K562 (cell line): ENCODE measurements around the gene ANKS1A. TPM values are rescaled to one million over a fixed set of nuclear protein-coding genes. Genes with fewer than 3 reads are reported as not detected.

ENCODE experiments used
- ATAC-seq: fragments of 200-7000 bp; cut with Tn5 transposase; 3 replicates; pipeline ENCODE4 v1.9.1; 2020; ENCODE audit warnings: moderate library complexity
- BruUV-seq: library from RNA; stranded (reverse); fragments of 400-500 nt; replicated peaks from 2 replicates; lab custom pipeline; 2021; lab: Mats Ljungman, UMichigan
- CTCF ChIA-PET: fragments of 300-600 bp; formaldehyde crosslinking; extraction: SDS; loops from one replicate; lab custom pipeline; 2021; ENCODE audit warnings: low intra/inter-chr PET ratio; lab: Yijun Ruan, JAX
- POLR2A ChIA-PET: fragments of 300-600, 350-650 bp; sonication (Branson Sonifier 250); formaldehyde crosslinking; extraction: SDS; loops from one replicate; lab custom pipeline; 2021; ENCODE audit warnings: antibody characterized with exemption, inconsistent platforms; lab: Yijun Ruan, JAX
- DNase-seq, 4 experiments: peaks; one replicate each; pipeline versions ENCODE4 v3.0.0 to v3.0.0-alpha.2; 2011 to 2018; ENCODE audit warnings: low spot score in 3 of 4, mixed read lengths in 3 of 4; ENCODE audit errors: extremely low read depth in 1 of 4
- FAIRE-seq: peaks from 2 replicates; lab custom pipeline; 2011; peaks lifted over from hg19 to GRCh38; lab: Jason Lieb, UNC
- H2AFZ ChIP-seq: 2 replicates; pipeline ENCODE4 v1.6.0; 2011; ENCODE audit warnings: low read depth, low read length, control low read depth, inconsistent platforms
- H3K27ac ChIP-seq: fragments of 200-600 bp; 3 replicates; pipeline ENCODE4 v1.8.0; 2011; ENCODE audit warnings: low read depth, mild to moderate bottlenecking, control low read depth, inconsistent platforms, low read length, moderate library complexity, mixed read lengths; ENCODE audit errors: extremely low read depth
- H3K27me3 ChIP-seq, 2 experiments: fragments of 300-600 bp in 1 of 2; 2 replicates in 1 of 2; 3 replicates in 1 of 2; pipeline versions ENCODE4 v1.6.0 to v1.8.0; 2011; ENCODE audit warnings: inconsistent platforms in 2 of 2, low read length in 2 of 2, mild to moderate bottlenecking in 1 of 2, mixed read lengths in 1 of 2, moderate library complexity in 1 of 2; ENCODE audit not compliant: control insufficient read depth in 2 of 2, insufficient read depth in 2 of 2
- H3K36me3 ChIP-seq: fragments of 300-600 bp; 3 replicates; pipeline ENCODE4 v1.8.0; 2011; ENCODE audit warnings: mild to moderate bottlenecking, low read length, inconsistent platforms; ENCODE audit not compliant: control insufficient read depth, insufficient read depth
- H3K4me1 ChIP-seq, 2 experiments: fragments of 200-600 bp in 1 of 2; replicated peaks in 1 of 2; 2 replicates in 1 of 2; 3 replicates in 1 of 2; pipeline versions ENCODE4 v1.5.1 to v1.8.0; 2011; ENCODE audit warnings: inconsistent platforms in 2 of 2, low read length in 2 of 2, mild to moderate bottlenecking in 1 of 2, mixed read lengths in 1 of 2, moderate library complexity in 1 of 2; ENCODE audit not compliant: control insufficient read depth in 2 of 2, insufficient read depth in 2 of 2
- H3K4me2 ChIP-seq: 2 replicates; pipeline ENCODE4 v1.6.1; 2011; ENCODE audit warnings: low read length, control low read depth, inconsistent platforms, mixed read lengths; ENCODE audit not compliant: insufficient read depth
- H3K4me3 ChIP-seq: fragments of 200-600 bp; sonication (generic), shearing (Covaris generic); 2 replicates; pipeline ENCODE4 v1.5.1; 2016; ENCODE audit warnings: control low read depth, inconsistent platforms
- H3K79me2 ChIP-seq: fragments of 200-600 bp; 3 replicates; pipeline ENCODE4 v1.8.0; 2011; ENCODE audit warnings: low read length, inconsistent platforms; ENCODE audit not compliant: control insufficient read depth, insufficient read depth
- H3K9ac ChIP-seq, 2 experiments: 2 replicates each; pipeline versions ENCODE4 v1.6.0 to v1.6.1; 2011; ENCODE audit warnings: low read depth in 2 of 2, low read length in 2 of 2, control low read depth in 1 of 2, inconsistent platforms in 1 of 2, mild to moderate bottlenecking in 1 of 2, mixed read lengths in 1 of 2; ENCODE audit not compliant: insufficient read depth in 1 of 2
- H3K9me1 ChIP-seq: one replicate; pipeline ENCODE4 v1.6.0; 2011; ENCODE audit warnings: inconsistent platforms, mild to moderate bottlenecking, low read length, moderate library complexity; ENCODE audit not compliant: control insufficient read depth, insufficient read depth
- H3K9me3 ChIP-seq: replicated peaks from 2 replicates; pipeline ENCODE4 v1.5.1; 2011; ENCODE audit warnings: low read depth, low read length, inconsistent platforms; ENCODE audit not compliant: control insufficient read depth, insufficient read depth
- H4K20me1 ChIP-seq: replicated peaks from 2 replicates; pipeline ENCODE4 v1.6.1; 2011; ENCODE audit warnings: low read length, inconsistent platforms, mixed read lengths; ENCODE audit not compliant: control insufficient read depth, insufficient read depth
- ARID1B ChIP-seq: fragments of 450-650 bp; IDR thresholded peaks from 2 replicates; pipeline ENCODE4 v1.6.1; 2016; ENCODE audit warnings: antibody characterized with exemption, mild to moderate bottlenecking, inconsistent platforms
- BHLHE40 ChIP-seq: IDR thresholded peaks from 2 replicates; pipeline ENCODE4 v1.6.1; 2011; ENCODE audit warnings: low read length, improper control_type of control experiment
- KDM2B ChIP-seq: fragments of 250-450 bp; sonication (Bioruptor Pico); IDR thresholded peaks from 2 replicates; pipeline ENCODE4 v1.8.0; 2021; ENCODE audit warnings: mild to moderate bottlenecking, moderate library complexity
- POLR2A ChIP-seq: fragments of 450-650 bp; conservative IDR thresholded peaks from 2 replicates; pipeline ENCODE4 v1.6.1; 2016
- RBM25 ChIP-seq: fragments of 200-400 bp; formaldehyde crosslinking; IDR thresholded peaks from 2 replicates; pipeline ENCODE4 v1.6.1; 2018; ENCODE audit warnings: low read length, low read depth, moderate library complexity; ENCODE audit not compliant: severe bottlenecking
- U2AF1 ChIP-seq: fragments of 200-400 bp; formaldehyde crosslinking; optimal IDR thresholded peaks from 2 replicates; pipeline ENCODE3; 2017; ENCODE audit warnings: mild to moderate bottlenecking, low read depth, low read length, moderate library complexity
- ZBED1 ChIP-seq: IDR thresholded peaks from 2 replicates; pipeline ENCODE4 v1.6.1; 2014
- ZNF124 ChIP-seq: sonication (generic); formaldehyde crosslinking; IDR thresholded peaks from 2 replicates; pipeline ENCODE4 v1.8.1; 2022; ENCODE audit warnings: missing genetic modification reagents
- ZNF3 ChIP-seq: fragments of 250-450 bp; sonication (Bioruptor Pico); IDR thresholded peaks from 2 replicates; pipeline ENCODE4 v1.5.0; 2021; ENCODE audit warnings: mild to moderate bottlenecking, moderate library complexity
- ZNF696 ChIP-seq: fragments of 250-450 bp; sonication (Bioruptor Pico); conservative IDR thresholded peaks from 2 replicates; pipeline ENCODE4 v1.4.0; 2020; ENCODE audit warnings: mild to moderate bottlenecking, moderate library complexity
- WGBS: fragments of 100-300 bp; shearing (Covaris generic); methylation state at CpG from one replicate; pipeline ENCODE4 v1.1.6; 2016; ENCODE audit warnings: low coverage, mixed read lengths; ENCODE audit not compliant: insufficient coverage; ENCODE audit errors: missing lambda C conversion rate; 5-methylcytosine and 5-hydroxymethylcytosine counted together
- in situ Hi-C: fragments of 300-500 bp; cut with MboI; formaldehyde crosslinking; loops from 4 replicates; pipeline ENCODE4 v1.15.0; 2018; ENCODE audit warnings: inconsistent platforms, mixed read lengths
- intact Hi-C: fragments of 100-400 bp; cut with micrococcal nuclease; formaldehyde crosslinking; loops from 2 replicates; pipeline ENCODE4 v1.14.2; 2022
- polyA plus RNA-seq, 8 experiments: library from polyadenylated mRNA; depleted of rRNA in 4 of 8; stranded (reverse) in 5 of 8; unstranded in 3 of 8; fragments of >200 nt; fragmentation: Nextera tagmentation in 2 of 8; fragmentation: Illumina TruSeq in 1 of 8; extraction: Ambion mirVana in 2 of 8; extraction: Trizol in 1 of 8; gene quantifications; 2 replicates each; pipeline versions ENCODE4 v1.2.1 to v1.2.3, GENCODE V29; 2011 to 2014; ENCODE audit warnings: inconsistent platforms in 1 of 8, missing spikeins in 1 of 8
- total RNA-seq, 7 experiments: library from RNA; depleted of rRNA in 6 of 7; stranded (reverse); fragments of >200 nt in 6 of 7; fragmentation: Illumina TruSeq in 2 of 7; extraction: Trizol in 2 of 7; gene quantifications; 2 replicates each; pipeline versions ENCODE4 v1.2.1 to v1.2.3, GENCODE V29; 2011 to 2021; ENCODE audit warnings: low replicate concordance in 1 of 7
- TF ChIP-seq, protein P1 (sequence below): sonication (generic); formaldehyde crosslinking; IDR thresholded peaks from 2 replicates; pipeline ENCODE4 v1.8.1; 2022; ENCODE audit warnings: missing genetic modification reagents
- TF ChIP-seq, protein P2 (sequence below): sonication (generic); formaldehyde crosslinking; IDR thresholded peaks from 2 replicates; pipeline ENCODE4 v1.9.0; 2022; ENCODE audit warnings: mild to moderate bottlenecking, missing genetic modification reagents

ANKS1A gene
- total and polyA plus RNA-seq, 9 of the 15 experiments (the other 6 are each of a cell fraction or from before 2014, with no cell fraction given), result 1.1 to 13.8 (median 5.3) TPM

DNA sequence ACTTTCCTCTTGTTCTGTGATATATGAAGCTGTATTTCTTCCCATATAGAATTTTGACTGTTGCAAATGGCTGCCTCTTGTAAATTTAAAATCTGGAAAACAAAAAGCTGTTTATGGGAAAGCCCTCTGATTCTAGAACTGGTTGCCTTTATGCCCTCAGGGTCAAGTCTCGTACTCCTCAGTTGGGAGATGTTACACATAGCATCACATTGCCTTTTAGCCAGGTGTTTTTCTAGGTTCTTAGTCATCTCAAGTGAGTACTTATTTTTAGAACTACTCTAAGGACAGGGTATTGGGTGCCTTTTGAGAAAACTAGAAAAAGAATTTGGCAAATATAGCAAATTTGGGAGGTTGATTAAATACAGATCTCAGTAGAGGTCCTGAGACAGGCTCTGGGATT is 58.5 kb downstream of the ANKS1A start:
- intact Hi-C loops, result no loop called here
- H3K9me3 ChIP-seq, result no peaks in the 10 kb centered on the region
- ATAC-seq (no peak), DNase-seq (no peak)
- H3K4me3 ChIP-seq, result no peak overlapping the region
- WGBS, result 86% methylated on average over 1 of the region's 1 CpG
- H3K4me1 ChIP-seq, result no peaks in the 10 kb centered on the region
- TF ChIP-seq RBM25 (no peak), ZNF3 (CRISPR knock-in tag) (no peak), ZNF124 (CRISPR knock-in tag) (no peak), KDM2B (no peak), ZNF696 (CRISPR knock-in tag) (no peak), POLR2A (no peak), ZBED1 (no peak), ARID1B (no peak), U2AF1 (no peak), BHLHE40 (no peak)
- TF ChIP-seq, protein P1, sequence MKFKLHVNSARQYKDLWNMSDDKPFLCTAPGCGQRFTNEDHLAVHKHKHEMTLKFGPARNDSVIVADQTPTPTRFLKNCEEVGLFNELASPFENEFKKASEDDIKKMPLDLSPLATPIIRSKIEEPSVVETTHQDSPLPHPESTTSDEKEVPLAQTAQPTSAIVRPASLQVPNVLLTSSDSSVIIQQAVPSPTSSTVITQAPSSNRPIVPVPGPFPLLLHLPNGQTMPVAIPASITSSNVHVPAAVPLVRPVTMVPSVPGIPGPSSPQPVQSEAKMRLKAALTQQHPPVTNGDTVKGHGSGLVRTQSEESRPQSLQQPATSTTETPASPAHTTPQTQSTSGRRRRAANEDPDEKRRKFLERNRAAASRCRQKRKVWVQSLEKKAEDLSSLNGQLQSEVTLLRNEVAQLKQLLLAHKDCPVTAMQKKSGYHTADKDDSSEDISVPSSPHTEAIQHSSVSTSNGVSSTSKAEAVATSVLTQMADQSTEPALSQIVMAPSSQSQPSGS, result no peak
- TF ChIP-seq, protein P2, sequence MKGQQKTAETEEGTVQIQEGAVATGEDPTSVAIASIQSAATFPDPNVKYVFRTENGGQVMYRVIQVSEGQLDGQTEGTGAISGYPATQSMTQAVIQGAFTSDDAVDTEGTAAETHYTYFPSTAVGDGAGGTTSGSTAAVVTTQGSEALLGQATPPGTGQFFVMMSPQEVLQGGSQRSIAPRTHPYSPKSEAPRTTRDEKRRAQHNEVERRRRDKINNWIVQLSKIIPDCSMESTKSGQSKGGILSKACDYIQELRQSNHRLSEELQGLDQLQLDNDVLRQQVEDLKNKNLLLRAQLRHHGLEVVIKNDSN (CRISPR knock-in tag), result no peak
- TF ChIP-seq, all 486 proteins: peak for 0
- CTCF ChIA-PET, result no interaction called here
- H3K27me3 ChIP-seq, result no peaks in the 10 kb centered on the region
- no peaks in the 10 kb centered on the region for H3K79me2 ChIP-seq
- H3K9ac ChIP-seq, result no peak overlapping the region
- no peak overlapping the region for H3K27ac ChIP-seq
- BruUV-seq, result no TSS peak
- no peaks in the 10 kb centered on the region for H3K36me3 ChIP-seq
- no peak for FAIRE-seq
- POLR2A ChIA-PET, result no interaction called here
- H4K20me1 ChIP-seq, result no peaks in the 10 kb centered on the region
- no peaks in the 10 kb centered on the region for H3K9me1 ChIP-seq
- no peak overlapping the region for H3K4me2 ChIP-seq
- in situ Hi-C loops, result no loop called here
- H2AFZ ChIP-seq, result no peak overlapping the region
